HCT116 (cell line): ENCODE data around the gene MCC. TPM values are rescaled to one million over a fixed set of nuclear protein-coding genes. Genes with fewer than 3 reads are reported as not detected.

Experiments
- ATAC-seq: fragments of 200-7000 bp; cut with Tn5 transposase; 2 replicates; pipeline ENCODE4 v1.9.1; 2020; ENCODE audit warnings: mild to moderate bottlenecking, moderate library complexity
- BruUV-seq: library from RNA; stranded (reverse); fragments of 400-500 nt; replicated peaks from 2 replicates; lab custom pipeline; 2021; lab: Mats Ljungman, UMichigan
- CTCF ChIA-PET: fragments of 300-600 bp; sonication (Branson Sonifier 250); formaldehyde crosslinking; loops from one replicate; lab custom pipeline; 2021; ENCODE audit warnings: antibody characterized with exemption; lab: Charles Lee
- POLR2A ChIA-PET: fragments of 300-600, 350-600 bp; sonication (Branson Sonifier 250); formaldehyde crosslinking; loops from one replicate; lab custom pipeline; 2021; ENCODE audit warnings: antibody characterized with exemption; lab: Charles Lee
- RAD21 ChIA-PET, 2 experiments: fragments of 300-600 bp; sonication (Branson Sonifier 250); formaldehyde crosslinking; loops; one replicate each; lab custom pipeline; 2023; ENCODE audit warnings: low total read pairs in 2 of 2; ENCODE audit not compliant: uncharacterized antibody in 2 of 2, unreplicated experiment in 2 of 2, low non-redundant PET in 1 of 2; lab: Charles Lee
- DNase-seq: peaks from one replicate; pipeline ENCODE4 v3.0.0-alpha.2; 2010; ENCODE audit warnings: low read depth, low spot score
- H2AFZ ChIP-seq: fragments of 200-600 bp; shearing (Covaris generic), sonication (generic); 2 replicates; pipeline ENCODE4 v1.6.1; 2017; ENCODE audit warnings: low read depth, mixed run types, mixed read lengths, antibody characterized with exemption, low read length; ENCODE audit not compliant: poor library complexity, severe bottlenecking
- H3K27ac ChIP-seq: 2 replicates; pipeline ENCODE4 v1.5.1; 2012; ENCODE audit warnings: low read depth, low read length
- H3K27me3 ChIP-seq: fragments of 200-600 bp; sonication (generic); 2 replicates; pipeline ENCODE4 v1.6.1; 2016; ENCODE audit warnings: mixed run types, low read length, mixed read lengths; ENCODE audit not compliant: insufficient read depth
- H3K36me3 ChIP-seq, 2 experiments: fragments of 200-500 bp in 1 of 2; fragments of 200-600 bp in 1 of 2; sonication (Bioruptor generic) in 1 of 2; sonication (generic) in 1 of 2; 2 replicates each; pipeline versions ENCODE4 v1.5.1 to v1.6.1; 2014 to 2016; ENCODE audit warnings: low read length in 2 of 2, inconsistent platforms in 1 of 2, mixed read lengths in 1 of 2, mixed run types in 1 of 2; ENCODE audit not compliant: insufficient read depth in 2 of 2, control insufficient read depth in 1 of 2
- H3K4me1 ChIP-seq, 2 experiments: fragments of 200-600 bp in 1 of 2; sonication (generic) in 1 of 2; 2 replicates each; pipeline versions ENCODE4 v1.5.1 to v1.6.1; 2012 to 2017; ENCODE audit warnings: low read length in 2 of 2, inconsistent platforms in 1 of 2, mild to moderate bottlenecking in 1 of 2, mixed read lengths in 1 of 2, mixed run types in 1 of 2, moderate library complexity in 1 of 2; ENCODE audit not compliant: insufficient read depth in 2 of 2, control insufficient read depth in 1 of 2
- H3K4me2 ChIP-seq: fragments of 200-600 bp; sonication (generic); 2 replicates; pipeline ENCODE4 v1.6.1; 2017; ENCODE audit warnings: mixed run types, low read length, mixed read lengths
- H3K4me3 ChIP-seq, 2 experiments: fragments of 200-600 bp in 1 of 2; sonication (generic) in 1 of 2; replicated peaks in 1 of 2; 2 replicates each; pipeline ENCODE4 v1.5.1; 2011 to 2016; ENCODE audit warnings: low read length in 2 of 2, control low read depth in 1 of 2, low read depth in 1 of 2, mild to moderate bottlenecking in 1 of 2, mixed read lengths in 1 of 2, mixed run types in 1 of 2
- H3K79me2 ChIP-seq: fragments of 200-600 bp; sonication (generic); 2 replicates; pipeline ENCODE4 v1.6.1; 2017; ENCODE audit warnings: mild to moderate bottlenecking, mixed run types, low read length, moderate library complexity, mixed read lengths; ENCODE audit not compliant: insufficient read depth
- H3K9ac ChIP-seq: fragments of 200-600 bp; sonication (generic); 2 replicates; pipeline ENCODE4 v1.6.1; 2016; ENCODE audit warnings: low read length, mixed read lengths
- H3K9me2 ChIP-seq: fragments of 200-600 bp; sonication (generic), shearing (Covaris generic); 2 replicates; pipeline ENCODE4 v1.6.1; 2017; ENCODE audit warnings: mixed run types, mild to moderate bottlenecking, moderate library complexity; ENCODE audit not compliant: insufficient read depth
- H3K9me3 ChIP-seq, 2 experiments: fragments of 200-500 bp in 1 of 2; fragments of 200-600 bp in 1 of 2; sonication (Bioruptor generic) in 1 of 2; sonication (generic) in 1 of 2; 2 replicates each; pipeline ENCODE4 v1.6.1; 2014 to 2017; ENCODE audit warnings: low read length in 2 of 2, mixed read lengths in 2 of 2, inconsistent platforms in 1 of 2, low read depth in 1 of 2, mild to moderate bottlenecking in 1 of 2, mixed run types in 1 of 2, moderate library complexity in 1 of 2; ENCODE audit not compliant: control insufficient read depth in 1 of 2, insufficient read depth in 1 of 2
- H4K20me1 ChIP-seq: fragments of 200-600 bp; sonication (generic), shearing (Covaris generic); 2 replicates; pipeline ENCODE4 v1.6.1; 2017; ENCODE audit warnings: mixed run types, mild to moderate bottlenecking, moderate library complexity; ENCODE audit not compliant: insufficient read depth
- CBX3 ChIP-seq: IDR thresholded peaks from 2 replicates; pipeline ENCODE4 v1.6.1; 2012; ENCODE audit warnings: low read depth
- EGR1 ChIP-seq: IDR thresholded peaks from 2 replicates; pipeline ENCODE4 v1.6.1; 2012; ENCODE audit warnings: low read depth
- ELF1 ChIP-seq: IDR thresholded peaks from 2 replicates; pipeline ENCODE4 v1.6.1; 2012; ENCODE audit warnings: low read depth, borderline replicate concordance
- JUND ChIP-seq: IDR thresholded peaks from 2 replicates; pipeline ENCODE4 v1.6.1; 2012
- POLR2AphosphoS5 ChIP-seq: IDR thresholded peaks from 2 replicates; pipeline ENCODE4 v1.6.1; 2011; ENCODE audit warnings: mild to moderate bottlenecking, low read depth, low read length, moderate library complexity
- SIN3A ChIP-seq: IDR thresholded peaks from 2 replicates; pipeline ENCODE4 v1.6.1; 2012; ENCODE audit warnings: low read depth
- YY1 ChIP-seq: IDR thresholded peaks from 2 replicates; pipeline ENCODE4 v1.6.1; 2011; ENCODE audit warnings: low read length, low read depth, moderate library complexity, mild to moderate bottlenecking; ENCODE audit not compliant: insufficient replicate concordance; ENCODE audit errors: extremely low read depth
- ZBTB33 ChIP-seq: IDR thresholded peaks from 2 replicates; pipeline ENCODE4 v1.6.1; 2011; ENCODE audit warnings: mild to moderate bottlenecking, low read length, moderate library complexity; ENCODE audit not compliant: insufficient replicate concordance; ENCODE audit errors: extremely low read depth
- intact Hi-C: fragments of 100-400 bp; cut with micrococcal nuclease; formaldehyde crosslinking; loops from 2 replicates; pipeline ENCODE4 v1.10.0; 2022
- total RNA-seq: library from RNA; stranded (reverse); gene quantifications from one replicate; pipeline ENCODE4 v1.2.1, GENCODE V29; 2021; ENCODE audit not compliant: unreplicated experiment

The MCC gene
- total RNA-seq, 1 experiment from 2014 or later: 20.1 TPM

GRCh38 chr5:113255579-113256386 lies 232.5 kb downstream of the MCC start:
- no peaks in the 10 kb centered on the region for H3K9me2 ChIP-seq
- H3K9ac ChIP-seq: no peak overlapping the region
- TF ChIP-seq JUND (no peak), SIN3A (no peak), EGR1 (no peak), CBX3 (no peak), YY1 (no peak), POLR2AphosphoS5 (no peak), ELF1 (no peak), ZBTB33 (no peak)
- TF ChIP-seq, all 23 proteins: peak for 0
- peaks cover 0 to 10% of the 10 kb centered on the region in 2 experiments; a peak in 3 of 4 replicates for H3K4me1 ChIP-seq
- no peak for ATAC-seq
- no peak overlapping the region for H2AFZ ChIP-seq
- ChIA-PET POLR2A (no interaction called here), CTCF (no interaction called here), RAD21 (no interaction called here)
- no peak overlapping the region for H3K27ac ChIP-seq
- DNase-seq: no peak
- no peak overlapping the region for H3K4me2 ChIP-seq
- BruUV-seq: no TSS peak
- H3K79me2 ChIP-seq: no peaks in the 10 kb centered on the region
- intact Hi-C loops: no loop called here
- H3K27me3 ChIP-seq: no peaks in the 10 kb centered on the region
- no peak overlapping the region for H3K4me3 ChIP-seq
- no peaks in the 10 kb centered on the region for H3K36me3 ChIP-seq
- no peaks in the 10 kb centered on the region for H3K9me3 ChIP-seq
- no peaks in the 10 kb centered on the region for H4K20me1 ChIP-seq
